Natural killer cell treated with Interleukin-12 subunit alpha and Interleukin-12 subunit beta and Interleukin-15 and Interleukin-18, amount 100 ng/mL, for 72 hours (primary cell): ENCODE measurements around the gene BCCIP. TPM values are rescaled to one million over a fixed set of nuclear protein-coding genes. Genes with fewer than 3 reads are reported as not detected.

Source experiments
- ATAC-seq, 2 donors: fragments of 150-1000 bp; cut with Tn5 transposase in 1 of 2; sonication (Bioruptor Pico), chemical (Tn5 transposase) in 1 of 2; 2 replicates each; pipeline ENCODE4 v1.10.0; 2021
- DNase-seq: peaks from one replicate; pipeline ENCODE4 v3.0.0; 2022; ENCODE audit warnings: low spot score
- H3K27ac Mint-ChIP-seq, 2 donors: 1 replicate in 1 of 2; 2 replicates in 1 of 2; pipeline ENCODE4 v1.8.0; 2022; ENCODE audit warnings: mixed read lengths in 2 of 2, mild to moderate bottlenecking in 1 of 2, moderate library complexity in 1 of 2
- H3K27me3 Mint-ChIP-seq, 2 donors: 1 replicate in 1 of 2; 2 replicates in 1 of 2; pipeline ENCODE4 v1.8.0; 2022; ENCODE audit warnings: mixed read lengths in 2 of 2
- H3K36me3 Mint-ChIP-seq: one replicate; pipeline ENCODE4 v1.8.0; 2022; ENCODE audit warnings: mixed read lengths
- H3K4me1 Mint-ChIP-seq, 2 donors: 1 replicate in 1 of 2; 2 replicates in 1 of 2; pipeline ENCODE4 v1.8.0; 2022; ENCODE audit warnings: low read depth in 2 of 2, mixed read lengths in 2 of 2, mild to moderate bottlenecking in 1 of 2
- H3K4me3 Mint-ChIP-seq: one replicate; pipeline ENCODE4 v1.8.0; 2022; ENCODE audit warnings: mixed read lengths
- H3K9me3 Mint-ChIP-seq: 2 replicates; pipeline ENCODE4 v1.8.0; 2022; ENCODE audit warnings: mixed read lengths
- total RNA-seq, 2 donors: library from RNA; stranded (reverse); gene quantifications; one replicate each; pipeline ENCODE4 v1.2.3, GENCODE V29; 2022

The BCCIP gene
- 10 to 100 TPM; 68.5 to 83.3 TPM for total RNA-seq

- H3K4me3 Mint-ChIP-seq: peak within 1 kb of the TSS; percentile 45
- H3K4me1 Mint-ChIP-seq: peaks cover 28 to 37% of the 10 kb centered on the region in 2 donors
- H3K27me3 Mint-ChIP-seq: no peaks in the 10 kb centered on the region
- H3K27ac Mint-ChIP-seq: peak within 1 kb of the TSS in 1 of 2 donors; percentile 84
- no peaks in the 10 kb centered on the region for H3K9me3 Mint-ChIP-seq
- ATAC-seq: peak; percentile 94
- peaks cover 16% of the 10 kb centered on the region for H3K36me3 Mint-ChIP-seq
- DNase-seq: peak; percentile 92
Observed at GRCh38 chr10:125822878-125823662, at the start of gene BCCIP, which contains the start of gene UROS. Gene BCCIP, plus strand, starts transcription at chr10:125823546. Its CDS starts 12 bp downstream, at chr10:125823558. Gene UROS, minus strand, starts transcription at chr10:125823258. Its CDS starts 6,759 bp downstream, at chr10:125816499.

GRCh38 chr10:125773687-125774543 is 49.4 kb upstream of the BCCIP start:
- H3K4me1 Mint-ChIP-seq: no peaks in the 10 kb centered on the region
- H3K4me3 Mint-ChIP-seq: no peak overlapping the region
- H3K27ac Mint-ChIP-seq: no peak overlapping the region
- no peaks in the 10 kb centered on the region for H3K36me3 Mint-ChIP-seq
- ATAC-seq: no peak
- peaks cover 8 to 11% of the 10 kb centered on the region in 2 donors for H3K27me3 Mint-ChIP-seq
- no peak for DNase-seq
- no peaks in the 10 kb centered on the region for H3K9me3 Mint-ChIP-seq

GRCh38 chr10:125774581-125775191 is 48.7 kb upstream of the BCCIP start:
- Mint-ChIP-seq H3K36me3 (no peaks in the 10 kb centered on the region), H3K27me3 (peaks cover 8 to 11% of the 10 kb centered on the region in 2 donors), H3K9me3 (no peaks in the 10 kb centered on the region), H3K4me1 (no peaks in the 10 kb centered on the region), H3K27ac (no peak overlapping the region), H3K4me3 (no peak overlapping the region)
- no peak for DNase-seq
- no peak for ATAC-seq

- Mint-ChIP-seq H3K27ac (no peak within 1 kb of the TSS), H3K36me3 (no peaks in the 10 kb centered on the region), H3K4me1 (no peaks in the 10 kb centered on the region), H3K9me3 (no peaks in the 10 kb centered on the region), H3K4me3 (no peak within 1 kb of the TSS), H3K27me3 (peaks cover 8 to 11% of the 10 kb centered on the region in 2 donors)
- DNase-seq: no peak
- ATAC-seq: peak; percentile 4 to 37
Observed at GRCh38 chr10:125775491-125776106, 47.7 kb upstream of the BCCIP start, which contains the start of gene MMP21. Gene MMP21, minus strand, starts transcription at chr10:125775821. Its CDS starts 0 bp downstream, at chr10:125775821.

GRCh38 chr10:125777806-125778205 is 45.5 kb upstream of the BCCIP start:
- Mint-ChIP-seq H3K9me3 (no peaks in the 10 kb centered on the region), H3K27ac (no peak overlapping the region), H3K27me3 (peaks cover 8 to 11% of the 10 kb centered on the region in 2 donors), H3K36me3 (no peaks in the 10 kb centered on the region), H3K4me1 (no peaks in the 10 kb centered on the region), H3K4me3 (no peak overlapping the region)
- no peak for ATAC-seq
- DNase-seq: no peak

GRCh38 chr10:125778556-125778955 is 44.8 kb upstream of the BCCIP start:
- H3K4me1 Mint-ChIP-seq: no peaks in the 10 kb centered on the region
- ATAC-seq (no peak), DNase-seq (no peak)
- peaks cover 8 to 11% of the 10 kb centered on the region in 2 donors for H3K27me3 Mint-ChIP-seq
- H3K9me3 Mint-ChIP-seq: no peaks in the 10 kb centered on the region
- no peak overlapping the region for H3K27ac Mint-ChIP-seq
- H3K4me3 Mint-ChIP-seq: no peak overlapping the region
- no peaks in the 10 kb centered on the region for H3K36me3 Mint-ChIP-seq

GRCh38 chr10:125779403-125780327 is 43.7 kb upstream of the BCCIP start:
- no peaks in the 10 kb centered on the region for H3K36me3 Mint-ChIP-seq
- peak in 1 of 2 donors; percentile 3 for ATAC-seq
- no peaks in the 10 kb centered on the region for H3K4me1 Mint-ChIP-seq
- no peak overlapping the region for H3K4me3 Mint-ChIP-seq
- H3K27me3 Mint-ChIP-seq: peaks cover under 1 to 8% of the 10 kb centered on the region in 2 donors
- DNase-seq: no peak
- no peaks in the 10 kb centered on the region for H3K9me3 Mint-ChIP-seq
- H3K27ac Mint-ChIP-seq: no peak overlapping the region

GRCh38 chr10:125781374-125781773 is 42.0 kb upstream of the BCCIP start:
- DNase-seq: no peak
- H3K27me3 Mint-ChIP-seq: peaks cover 0 to 8% of the 10 kb centered on the region in 2 donors
- H3K4me3 Mint-ChIP-seq: no peak overlapping the region
- ATAC-seq: no peak
- no peaks in the 10 kb centered on the region for H3K9me3 Mint-ChIP-seq
- no peak overlapping the region for H3K27ac Mint-ChIP-seq
- no peaks in the 10 kb centered on the region for H3K4me1 Mint-ChIP-seq
- H3K36me3 Mint-ChIP-seq: no peaks in the 10 kb centered on the region

- Mint-ChIP-seq H3K4me1 (no peaks in the 10 kb centered on the region), H3K27me3 (peaks cover 0 to 8% of the 10 kb centered on the region in 2 donors), H3K27ac (no peak overlapping the region), H3K4me3 (no peak overlapping the region), H3K9me3 (no peaks in the 10 kb centered on the region), H3K36me3 (no peaks in the 10 kb centered on the region)
- DNase-seq (no peak), ATAC-seq (no peak)
Observed at GRCh38 chr10:125782054-125782453, 41.3 kb upstream of the BCCIP start.

- Mint-ChIP-seq H3K36me3 (no peaks in the 10 kb centered on the region), H3K9me3 (no peaks in the 10 kb centered on the region), H3K27ac (no peak overlapping the region), H3K4me3 (no peak overlapping the region), H3K4me1 (peaks cover 0 to 3% of the 10 kb centered on the region in 2 donors), H3K27me3 (peaks cover 0 to 8% of the 10 kb centered on the region in 2 donors)
- DNase-seq: no peak
- ATAC-seq: no peak
Observed at GRCh38 chr10:125782616-125783015, 40.7 kb upstream of the BCCIP start.

GRCh38 chr10:125783408-125783807 is 39.9 kb upstream of the BCCIP start:
- Mint-ChIP-seq H3K9me3 (no peaks in the 10 kb centered on the region), H3K36me3 (no peaks in the 10 kb centered on the region), H3K27me3 (no peaks in the 10 kb centered on the region), H3K27ac (no peak overlapping the region), H3K4me3 (no peak overlapping the region), H3K4me1 (peaks cover 0 to 6% of the 10 kb centered on the region in 2 donors)
- DNase-seq (no peak), ATAC-seq (no peak)

- no peak overlapping the region for H3K27ac Mint-ChIP-seq
- H3K4me1 Mint-ChIP-seq: peaks cover 5 to 10% of the 10 kb centered on the region in 2 donors
Observed at GRCh38 chr10:125783957-125784356, 39.4 kb upstream of the BCCIP start.

More at GRCh38 chr10:125783957-125784356, 39.4 kb upstream of the BCCIP start:
- no peaks in the 10 kb centered on the region for H3K9me3 Mint-ChIP-seq
- H3K27me3 Mint-ChIP-seq: no peaks in the 10 kb centered on the region
- no peak for ATAC-seq
- no peak overlapping the region for H3K4me3 Mint-ChIP-seq
- no peak for DNase-seq
- H3K36me3 Mint-ChIP-seq: no peaks in the 10 kb centered on the region
